Stimulated activated CD4-positive, alpha-beta T cell treated with anti-CD3 and anti-CD28 coated beads, Interleukin-4, amount 100 ng/mL, for 4 hours (primary cell): ENCODE results near the gene MAG.

Experiments used
- DNase-seq, 2 experiments: peaks; one replicate each; pipeline ENCODE4 v3.0.0-alpha.2; 2020

Gene MAG

GRCh38 chr19:35265900-35266519, 26.0 kb upstream of the MAG start:
- no peak for DNase-seq

GRCh38 chr19:35266520-35267352, 25.2 kb upstream of the MAG start:
- no peak for DNase-seq

- peak; percentile 54 to 63 for DNase-seq
Observed at GRCh38 chr19:35267353-35267817, 24.6 kb upstream of the MAG start.

GRCh38 chr19:35267818-35268535, 24.0 kb upstream of the MAG start:
- peak; percentile 67 to 78 for DNase-seq

GRCh38 chr19:35268536-35269437, 23.2 kb upstream of the MAG start, which contains the start of gene USF2:
Gene USF2 (plus strand): TSS chr19:35268962. CDS start chr19:35269102, 140 bp downstream.
- DNase-seq: peak; percentile 42 to 62

- DNase-seq: peak; percentile 67 to 71
Observed at GRCh38 chr19:35269438-35270117, 22.4 kb upstream of the MAG start.

- no peak for DNase-seq
Observed at GRCh38 chr19:35270381-35270811, 21.6 kb upstream of the MAG start.

- DNase-seq: no peak
Observed at GRCh38 chr19:35271546-35271945, 20.4 kb upstream of the MAG start.

- no peak for DNase-seq
Observed at GRCh38 chr19:35272122-35272719, 19.7 kb upstream of the MAG start.

- no peak for DNase-seq
Observed at GRCh38 chr19:35272954-35273649, 18.9 kb upstream of the MAG start.

- no peak for DNase-seq
Observed at GRCh38 chr19:35273686-35274259, 18.2 kb upstream of the MAG start.

- DNase-seq: no peak
Observed at GRCh38 chr19:35274323-35274722, 17.6 kb upstream of the MAG start.

- no peak for DNase-seq
Observed at GRCh38 chr19:35276706-35277281, 15.2 kb upstream of the MAG start.

GRCh38 chr19:35278578-35279284, 13.2 kb upstream of the MAG start:
- DNase-seq: no peak

- no peak for DNase-seq
Observed at GRCh38 chr19:35279374-35279773, 12.6 kb upstream of the MAG start.

GRCh38 chr19:35279985-35280821, 11.8 kb upstream of the MAG start:
- DNase-seq: no peak

- no peak for DNase-seq
Observed at GRCh38 chr19:35281303-35281702, 10.7 kb upstream of the MAG start.
